K562 (cell line): ENCODE results near the gene ITPR1. TPM values are rescaled to one million over a fixed set of nuclear protein-coding genes. Genes with fewer than 3 reads are reported as not detected.

ENCODE experiments used
- ATAC-seq: fragments of 200-7000 bp; cut with Tn5 transposase; 3 replicates; pipeline ENCODE4 v1.9.1; 2020; ENCODE audit warnings: moderate library complexity
- BruUV-seq: library from RNA; stranded (reverse); fragments of 400-500 nt; replicated peaks from 2 replicates; lab custom pipeline; 2021; lab: Mats Ljungman, UMichigan
- CTCF ChIA-PET: fragments of 300-600 bp; formaldehyde crosslinking; extraction: SDS; loops from one replicate; lab custom pipeline; 2021; ENCODE audit warnings: low intra/inter-chr PET ratio; lab: Yijun Ruan, JAX
- POLR2A ChIA-PET: fragments of 300-600, 350-650 bp; sonication (Branson Sonifier 250); formaldehyde crosslinking; extraction: SDS; loops from one replicate; lab custom pipeline; 2021; ENCODE audit warnings: antibody characterized with exemption, inconsistent platforms; lab: Yijun Ruan, JAX
- DNase-seq, 4 experiments: peaks; one replicate each; pipeline versions ENCODE4 v3.0.0 to v3.0.0-alpha.2; 2011 to 2018; ENCODE audit warnings: low spot score in 3 of 4, mixed read lengths in 3 of 4; ENCODE audit errors: extremely low read depth in 1 of 4
- FAIRE-seq: peaks from 2 replicates; lab custom pipeline; 2011; peaks lifted over from hg19 to GRCh38; lab: Jason Lieb, UNC
- H2AFZ ChIP-seq: 2 replicates; pipeline ENCODE4 v1.6.0; 2011; ENCODE audit warnings: low read depth, low read length, control low read depth, inconsistent platforms
- H3K27ac ChIP-seq: fragments of 200-600 bp; 3 replicates; pipeline ENCODE4 v1.8.0; 2011; ENCODE audit warnings: low read depth, mild to moderate bottlenecking, control low read depth, inconsistent platforms, low read length, moderate library complexity, mixed read lengths; ENCODE audit errors: extremely low read depth
- H3K27me3 ChIP-seq, 2 experiments: fragments of 300-600 bp in 1 of 2; 2 replicates in 1 of 2; 3 replicates in 1 of 2; pipeline versions ENCODE4 v1.6.0 to v1.8.0; 2011; ENCODE audit warnings: inconsistent platforms in 2 of 2, low read length in 2 of 2, mild to moderate bottlenecking in 1 of 2, mixed read lengths in 1 of 2, moderate library complexity in 1 of 2; ENCODE audit not compliant: control insufficient read depth in 2 of 2, insufficient read depth in 2 of 2
- H3K36me3 ChIP-seq: fragments of 300-600 bp; 3 replicates; pipeline ENCODE4 v1.8.0; 2011; ENCODE audit warnings: mild to moderate bottlenecking, low read length, inconsistent platforms; ENCODE audit not compliant: control insufficient read depth, insufficient read depth
- H3K4me1 ChIP-seq, 2 experiments: fragments of 200-600 bp in 1 of 2; replicated peaks in 1 of 2; 2 replicates in 1 of 2; 3 replicates in 1 of 2; pipeline versions ENCODE4 v1.5.1 to v1.8.0; 2011; ENCODE audit warnings: inconsistent platforms in 2 of 2, low read length in 2 of 2, mild to moderate bottlenecking in 1 of 2, mixed read lengths in 1 of 2, moderate library complexity in 1 of 2; ENCODE audit not compliant: control insufficient read depth in 2 of 2, insufficient read depth in 2 of 2
- H3K4me2 ChIP-seq: 2 replicates; pipeline ENCODE4 v1.6.1; 2011; ENCODE audit warnings: low read length, control low read depth, inconsistent platforms, mixed read lengths; ENCODE audit not compliant: insufficient read depth
- H3K4me3 ChIP-seq: fragments of 200-600 bp; sonication (generic), shearing (Covaris generic); 2 replicates; pipeline ENCODE4 v1.5.1; 2016; ENCODE audit warnings: control low read depth, inconsistent platforms
- H3K79me2 ChIP-seq: fragments of 200-600 bp; 3 replicates; pipeline ENCODE4 v1.8.0; 2011; ENCODE audit warnings: low read length, inconsistent platforms; ENCODE audit not compliant: control insufficient read depth, insufficient read depth
- H3K9ac ChIP-seq, 2 experiments: 2 replicates each; pipeline versions ENCODE4 v1.6.0 to v1.6.1; 2011; ENCODE audit warnings: low read depth in 2 of 2, low read length in 2 of 2, control low read depth in 1 of 2, inconsistent platforms in 1 of 2, mild to moderate bottlenecking in 1 of 2, mixed read lengths in 1 of 2; ENCODE audit not compliant: insufficient read depth in 1 of 2
- H3K9me1 ChIP-seq: one replicate; pipeline ENCODE4 v1.6.0; 2011; ENCODE audit warnings: inconsistent platforms, mild to moderate bottlenecking, low read length, moderate library complexity; ENCODE audit not compliant: control insufficient read depth, insufficient read depth
- H3K9me3 ChIP-seq: replicated peaks from 2 replicates; pipeline ENCODE4 v1.5.1; 2011; ENCODE audit warnings: low read depth, low read length, inconsistent platforms; ENCODE audit not compliant: control insufficient read depth, insufficient read depth
- H4K20me1 ChIP-seq: replicated peaks from 2 replicates; pipeline ENCODE4 v1.6.1; 2011; ENCODE audit warnings: low read length, inconsistent platforms, mixed read lengths; ENCODE audit not compliant: control insufficient read depth, insufficient read depth
- POLR2H ChIP-seq: IDR thresholded peaks from 2 replicates; pipeline ENCODE4 v1.6.1; 2016; ENCODE audit warnings: missing genetic modification characterization, low read depth, mild to moderate bottlenecking, control low read depth, missing compliant biosample characterization, moderate library complexity
- ZMIZ1 ChIP-seq, 2 experiments: fragments of 150-350 bp in 1 of 2; IDR thresholded peaks; 2 replicates each; pipeline ENCODE4 v1.6.1; 2012 to 2016; ENCODE audit warnings: low read depth in 2 of 2, low read length in 2 of 2, mild to moderate bottlenecking in 1 of 2, moderate library complexity in 1 of 2
- WGBS: fragments of 100-300 bp; shearing (Covaris generic); methylation state at CpG from one replicate; pipeline ENCODE4 v1.1.6; 2016; ENCODE audit warnings: low coverage, mixed read lengths; ENCODE audit not compliant: insufficient coverage; ENCODE audit errors: missing lambda C conversion rate; 5-methylcytosine and 5-hydroxymethylcytosine counted together
- in situ Hi-C: fragments of 300-500 bp; cut with MboI; formaldehyde crosslinking; loops from 4 replicates; pipeline ENCODE4 v1.15.0; 2018; ENCODE audit warnings: inconsistent platforms, mixed read lengths
- intact Hi-C: fragments of 100-400 bp; cut with micrococcal nuclease; formaldehyde crosslinking; loops from 2 replicates; pipeline ENCODE4 v1.14.2; 2022
- polyA plus RNA-seq, 8 experiments: library from polyadenylated mRNA; depleted of rRNA in 4 of 8; stranded (reverse) in 5 of 8; unstranded in 3 of 8; fragments of >200 nt; fragmentation: Nextera tagmentation in 2 of 8; fragmentation: Illumina TruSeq in 1 of 8; extraction: Ambion mirVana in 2 of 8; extraction: Trizol in 1 of 8; gene quantifications; 2 replicates each; pipeline versions ENCODE4 v1.2.1 to v1.2.3, GENCODE V29; 2011 to 2014; ENCODE audit warnings: inconsistent platforms in 1 of 8, missing spikeins in 1 of 8
- total RNA-seq, 7 experiments: library from RNA; depleted of rRNA in 6 of 7; stranded (reverse); fragments of >200 nt in 6 of 7; fragmentation: Illumina TruSeq in 2 of 7; extraction: Trizol in 2 of 7; gene quantifications; 2 replicates each; pipeline versions ENCODE4 v1.2.1 to v1.2.3, GENCODE V29; 2011 to 2021; ENCODE audit warnings: low replicate concordance in 1 of 7

Gene ITPR1
- total and polyA plus RNA-seq, 9 of the 15 experiments (the other 6 are each of a cell fraction or from before 2014, with no cell fraction given), result 22.4 to 40.0 (median 27.4) TPM

GRCh38 chr3:4849136-4849535 lies 356.0 kb downstream of the ITPR1 start:
- intact Hi-C loops (no loop called here), in situ Hi-C loops (no loop called here)
- Histone ChIP-seq H3K9me3 (no peaks in the 10 kb centered on the region), H3K4me2 (no peak overlapping the region), H2AFZ (no peak overlapping the region), H3K4me3 (no peak overlapping the region), H3K27ac (peak overlapping the region; percentile 3; the same call in 1 of the 3 replicates), H3K9ac (peak overlapping the region in 1 of 2 experiments; percentile 11; a peak in 1 of 4 replicates), H3K27me3 (no peaks in the 10 kb centered on the region), H3K9me1 (no peaks in the 10 kb centered on the region), H4K20me1 (no peaks in the 10 kb centered on the region), H3K36me3 (peaks cover 29% of the 10 kb centered on the region), H3K79me2 (no peaks in the 10 kb centered on the region), H3K4me1 (peaks cover 0 to 30% of the 10 kb centered on the region in 2 experiments; a peak in 3 of 5 replicates)
- DNase-seq, result no peak
- FAIRE-seq, result peak; percentile 44
- WGBS, result 42% methylated on average over 3 of the region's 3 CpGs
- POLR2A ChIA-PET, result interaction anchor here (0.8 to 4.2 kb wide), 6 partner anchors 11 to 136 kb away, joined by 3 to 27 read pairs (median 4); partner anchors contain the start of gene BHLHE40
- peak; percentile 62 for ATAC-seq
- CTCF ChIA-PET, result no interaction called here
- 0 out of 2 replicates have a peak, but pooled peaks have one; percentile 33 for TF ChIP-seq POLR2H (tag)
- TF ChIP-seq ZMIZ1 (IDR thresholded peaks at IDR 0.05; ENCODE audit: low read depth in 2 of 2, low read length in 2 of 2), result no peak
- no TSS peak for BruUV-seq
